K562 (cell line): ENCODE data around the gene SSU72. TPM values are rescaled to one million over a fixed set of nuclear protein-coding genes. Genes with fewer than 3 reads are reported as not detected.

Experiments used
- ATAC-seq: fragments of 200-7000 bp; cut with Tn5 transposase; 3 replicates; pipeline ENCODE4 v1.9.1; 2020; ENCODE audit warnings: moderate library complexity
- BruUV-seq: library from RNA; stranded (reverse); fragments of 400-500 nt; replicated peaks from 2 replicates; lab custom pipeline; 2021; lab: Mats Ljungman, UMichigan
- CTCF ChIA-PET: fragments of 300-600 bp; formaldehyde crosslinking; extraction: SDS; loops from one replicate; lab custom pipeline; 2021; ENCODE audit warnings: low intra/inter-chr PET ratio; lab: Yijun Ruan, JAX
- POLR2A ChIA-PET: fragments of 300-600, 350-650 bp; sonication (Branson Sonifier 250); formaldehyde crosslinking; extraction: SDS; loops from one replicate; lab custom pipeline; 2021; ENCODE audit warnings: antibody characterized with exemption, inconsistent platforms; lab: Yijun Ruan, JAX
- DNase-seq, 4 experiments: peaks; one replicate each; pipeline versions ENCODE4 v3.0.0 to v3.0.0-alpha.2; 2011 to 2018; ENCODE audit warnings: low spot score in 3 of 4, mixed read lengths in 3 of 4; ENCODE audit errors: extremely low read depth in 1 of 4
- FAIRE-seq: peaks from 2 replicates; lab custom pipeline; 2011; peaks lifted over from hg19 to GRCh38; lab: Jason Lieb, UNC
- H2AFZ ChIP-seq: 2 replicates; pipeline ENCODE4 v1.6.0; 2011; ENCODE audit warnings: low read depth, low read length, control low read depth, inconsistent platforms
- H3K27ac ChIP-seq: fragments of 200-600 bp; 3 replicates; pipeline ENCODE4 v1.8.0; 2011; ENCODE audit warnings: low read depth, mild to moderate bottlenecking, control low read depth, inconsistent platforms, low read length, moderate library complexity, mixed read lengths; ENCODE audit errors: extremely low read depth
- H3K27me3 ChIP-seq, 2 experiments: fragments of 300-600 bp in 1 of 2; 2 replicates in 1 of 2; 3 replicates in 1 of 2; pipeline versions ENCODE4 v1.6.0 to v1.8.0; 2011; ENCODE audit warnings: inconsistent platforms in 2 of 2, low read length in 2 of 2, mild to moderate bottlenecking in 1 of 2, mixed read lengths in 1 of 2, moderate library complexity in 1 of 2; ENCODE audit not compliant: control insufficient read depth in 2 of 2, insufficient read depth in 2 of 2
- H3K36me3 ChIP-seq: fragments of 300-600 bp; 3 replicates; pipeline ENCODE4 v1.8.0; 2011; ENCODE audit warnings: mild to moderate bottlenecking, low read length, inconsistent platforms; ENCODE audit not compliant: control insufficient read depth, insufficient read depth
- H3K4me1 ChIP-seq, 2 experiments: fragments of 200-600 bp in 1 of 2; replicated peaks in 1 of 2; 2 replicates in 1 of 2; 3 replicates in 1 of 2; pipeline versions ENCODE4 v1.5.1 to v1.8.0; 2011; ENCODE audit warnings: inconsistent platforms in 2 of 2, low read length in 2 of 2, mild to moderate bottlenecking in 1 of 2, mixed read lengths in 1 of 2, moderate library complexity in 1 of 2; ENCODE audit not compliant: control insufficient read depth in 2 of 2, insufficient read depth in 2 of 2
- H3K4me2 ChIP-seq: 2 replicates; pipeline ENCODE4 v1.6.1; 2011; ENCODE audit warnings: low read length, control low read depth, inconsistent platforms, mixed read lengths; ENCODE audit not compliant: insufficient read depth
- H3K4me3 ChIP-seq: fragments of 200-600 bp; sonication (generic), shearing (Covaris generic); 2 replicates; pipeline ENCODE4 v1.5.1; 2016; ENCODE audit warnings: control low read depth, inconsistent platforms
- H3K79me2 ChIP-seq: fragments of 200-600 bp; 3 replicates; pipeline ENCODE4 v1.8.0; 2011; ENCODE audit warnings: low read length, inconsistent platforms; ENCODE audit not compliant: control insufficient read depth, insufficient read depth
- H3K9ac ChIP-seq, 2 experiments: 2 replicates each; pipeline versions ENCODE4 v1.6.0 to v1.6.1; 2011; ENCODE audit warnings: low read depth in 2 of 2, low read length in 2 of 2, control low read depth in 1 of 2, inconsistent platforms in 1 of 2, mild to moderate bottlenecking in 1 of 2, mixed read lengths in 1 of 2; ENCODE audit not compliant: insufficient read depth in 1 of 2
- H3K9me1 ChIP-seq: one replicate; pipeline ENCODE4 v1.6.0; 2011; ENCODE audit warnings: inconsistent platforms, mild to moderate bottlenecking, low read length, moderate library complexity; ENCODE audit not compliant: control insufficient read depth, insufficient read depth
- H3K9me3 ChIP-seq: replicated peaks from 2 replicates; pipeline ENCODE4 v1.5.1; 2011; ENCODE audit warnings: low read depth, low read length, inconsistent platforms; ENCODE audit not compliant: control insufficient read depth, insufficient read depth
- H4K20me1 ChIP-seq: replicated peaks from 2 replicates; pipeline ENCODE4 v1.6.1; 2011; ENCODE audit warnings: low read length, inconsistent platforms, mixed read lengths; ENCODE audit not compliant: control insufficient read depth, insufficient read depth
- CREM ChIP-seq: IDR thresholded peaks from 2 replicates; pipeline ENCODE4 v1.6.1; 2014; ENCODE audit warnings: antibody characterized with exemption, low read depth
- E4F1 ChIP-seq: fragments of 250-450 bp; sonication (Bioruptor Pico); IDR thresholded peaks from 2 replicates; pipeline ENCODE4 v1.5.0; 2021; ENCODE audit warnings: mild to moderate bottlenecking, borderline replicate concordance
- ETV6 ChIP-seq, 3 experiments: fragments of 150-350 bp in 1 of 3; sonication (generic) in 1 of 3; formaldehyde crosslinking in 1 of 3; IDR thresholded peaks; 2 replicates each; pipeline versions ENCODE4 v1.6.1 to v1.8.0; 2014 to 2022; ENCODE audit warnings: borderline replicate concordance in 2 of 3, low read depth in 2 of 3, antibody characterized with exemption in 1 of 3, low read length in 1 of 3, mild to moderate bottlenecking in 1 of 3, missing genetic modification reagents in 1 of 3
- MXI1 ChIP-seq: IDR thresholded peaks from 2 replicates; pipeline ENCODE4 v1.6.1; 2011; ENCODE audit warnings: low read depth, mild to moderate bottlenecking, improper control_type of control experiment, low read length
- NKRF ChIP-seq: fragments of 450-650 bp; IDR thresholded peaks from 2 replicates; pipeline ENCODE4 v1.6.1; 2016; ENCODE audit warnings: borderline replicate concordance
- NR2C2 ChIP-seq, 2 experiments: fragments of 200-800 bp in 1 of 2; sonication (Bioruptor generic) in 1 of 2; sonication (generic) in 1 of 2; formaldehyde crosslinking in 1 of 2; IDR thresholded peaks; 2 replicates each; pipeline versions ENCODE4 v1.6.1 to v1.8.0; 2016 to 2022; ENCODE audit warnings: mild to moderate bottlenecking in 1 of 2, missing compliant biosample characterization in 1 of 2, missing genetic modification characterization in 1 of 2, missing genetic modification reagents in 1 of 2
- NR2F6 ChIP-seq: fragments of 450-650 bp; formaldehyde crosslinking; IDR thresholded peaks from 2 replicates; pipeline ENCODE4 v1.4.0; 2020; ENCODE audit warnings: mild to moderate bottlenecking
- PREB ChIP-seq: sonication (generic); formaldehyde crosslinking; IDR thresholded peaks from 2 replicates; pipeline ENCODE4 v1.8.1; 2023; ENCODE audit warnings: mild to moderate bottlenecking, missing genetic modification reagents
- RHOXF2B ChIP-seq: fragments of 250-450 bp; sonication (Bioruptor Pico); conservative IDR thresholded peaks from 2 replicates; pipeline ENCODE4 v1.5.1; 2021
- SIRT6 ChIP-seq: IDR thresholded peaks from one replicate; pipeline ENCODE4 v1.6.1; 2012; ENCODE audit warnings: low read depth, mild to moderate bottlenecking, control low read depth, inconsistent platforms, low read length, moderate library complexity
- SMAD1 ChIP-seq: fragments of 150-350 bp; IDR thresholded peaks from 2 replicates; pipeline ENCODE4 v1.6.1; 2014; ENCODE audit warnings: low read length, low read depth; ENCODE audit not compliant: partially characterized antibody
- SRSF9 ChIP-seq: fragments of 200-400 bp; formaldehyde crosslinking; IDR thresholded peaks from 2 replicates; pipeline ENCODE4 v1.6.1; 2017; ENCODE audit warnings: low read depth, low read length, borderline replicate concordance
- XRCC3 ChIP-seq: fragments of 450-650 bp; IDR thresholded peaks from 2 replicates; pipeline ENCODE4 v1.6.1; 2017; ENCODE audit warnings: mild to moderate bottlenecking, moderate library complexity
- ZNF282 ChIP-seq: sonication (generic); formaldehyde crosslinking; IDR thresholded peaks from 2 replicates; pipeline ENCODE4 v1.8.1; 2023; ENCODE audit warnings: missing genetic modification reagents
- WGBS: fragments of 100-300 bp; shearing (Covaris generic); methylation state at CpG from one replicate; pipeline ENCODE4 v1.1.6; 2016; ENCODE audit warnings: low coverage, mixed read lengths; ENCODE audit not compliant: insufficient coverage; ENCODE audit errors: missing lambda C conversion rate; 5-methylcytosine and 5-hydroxymethylcytosine counted together
- in situ Hi-C: fragments of 300-500 bp; cut with MboI; formaldehyde crosslinking; loops from 4 replicates; pipeline ENCODE4 v1.15.0; 2018; ENCODE audit warnings: inconsistent platforms, mixed read lengths
- intact Hi-C: fragments of 100-400 bp; cut with micrococcal nuclease; formaldehyde crosslinking; loops from 2 replicates; pipeline ENCODE4 v1.14.2; 2022
- polyA plus RNA-seq, 8 experiments: library from polyadenylated mRNA; depleted of rRNA in 4 of 8; stranded (reverse) in 5 of 8; unstranded in 3 of 8; fragments of >200 nt; fragmentation: Nextera tagmentation in 2 of 8; fragmentation: Illumina TruSeq in 1 of 8; extraction: Ambion mirVana in 2 of 8; extraction: Trizol in 1 of 8; gene quantifications; 2 replicates each; pipeline versions ENCODE4 v1.2.1 to v1.2.3, GENCODE V29; 2011 to 2014; ENCODE audit warnings: inconsistent platforms in 1 of 8, missing spikeins in 1 of 8
- total RNA-seq, 7 experiments: library from RNA; depleted of rRNA in 6 of 7; stranded (reverse); fragments of >200 nt in 6 of 7; fragmentation: Illumina TruSeq in 2 of 7; extraction: Trizol in 2 of 7; gene quantifications; 2 replicates each; pipeline versions ENCODE4 v1.2.1 to v1.2.3, GENCODE V29; 2011 to 2021; ENCODE audit warnings: low replicate concordance in 1 of 7

The SSU72 gene
- total and polyA plus RNA-seq, 9 of the 15 experiments (the other 6 are each of a cell fraction or from before 2014, with no cell fraction given), result 70.8 to 201 (median 94.6) TPM

DNA sequence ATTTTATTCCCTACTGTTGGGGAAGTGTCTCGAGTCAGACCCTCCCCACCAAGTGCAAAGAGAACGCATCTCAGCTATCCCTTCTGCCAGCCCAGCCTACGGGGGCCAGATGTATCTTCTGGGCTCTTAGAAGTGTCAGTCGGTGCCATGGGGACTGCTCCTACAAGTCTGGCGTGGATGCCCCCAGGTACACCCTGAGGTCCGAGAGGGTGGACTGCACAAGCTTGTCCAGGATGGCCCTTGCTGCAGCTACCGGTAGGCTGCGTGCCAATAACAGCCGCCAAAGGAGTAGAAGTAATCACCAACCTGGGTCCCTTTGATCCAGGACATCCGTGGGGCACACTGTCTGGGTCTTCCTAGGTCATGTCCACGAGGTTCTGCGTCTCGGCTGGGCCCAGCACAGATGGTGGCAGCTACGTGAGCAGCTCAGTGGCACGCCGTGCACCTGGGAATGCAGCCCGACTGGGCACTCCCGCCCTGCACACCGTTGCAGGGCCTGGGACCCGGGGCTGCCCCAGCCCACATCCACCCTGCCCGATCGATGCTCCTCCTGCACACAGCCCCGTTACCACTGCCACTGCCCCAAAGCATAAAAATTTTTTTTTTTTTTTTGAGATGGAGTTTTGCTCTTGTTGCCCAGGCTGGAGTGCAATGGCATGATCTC lies 8.8 kb upstream of the SSU72 start:
- Histone ChIP-seq H3K79me2 (no peaks in the 10 kb centered on the region), H3K27me3 (peaks cover 11 to 22% of the 10 kb centered on the region in 2 experiments; a peak in 4 of 5 replicates), H3K36me3 (no peaks in the 10 kb centered on the region), H3K27ac (no peak overlapping the region), H4K20me1 (no peaks in the 10 kb centered on the region), H3K9me3 (no peaks in the 10 kb centered on the region), H3K9me1 (no peaks in the 10 kb centered on the region), H3K9ac (0 out of 4 replicates have a peak overlapping the region, but pooled peaks of 1 of the 2 experiments have one; percentile 75), H3K4me1 (peaks cover 4 to 18% of the 10 kb centered on the region in 2 experiments; a peak in 4 of 5 replicates), H2AFZ (no peak overlapping the region), H3K4me2 (0 out of 2 replicates have a peak overlapping the region, but pooled peaks have one; percentile 6), H3K4me3 (no peak overlapping the region)
- no peak for ATAC-seq
- CTCF ChIA-PET, result no interaction called here
- in situ Hi-C loops (no loop called here), intact Hi-C loops (no loop called here)
- FAIRE-seq, result no peak
- no peak for DNase-seq
- TF ChIP-seq CREM, result no peak
- TF ChIP-seq E4F1 (CRISPR knock-in tag), result no peak
- no peak for TF ChIP-seq PREB (CRISPR knock-in tag)
- TF ChIP-seq NKRF, result no peak
- no peak for TF ChIP-seq SMAD1
- TF ChIP-seq NR2C2 (CRISPR knock-in tag; IDR thresholded peaks at IDR 0.05), result no peak
- TF ChIP-seq NR2C2 (tag; IDR thresholded peaks at IDR 0.05), result no peak
- no peak for TF ChIP-seq NR2F6 (CRISPR knock-in tag)
- no peak for TF ChIP-seq ZNF282 (CRISPR knock-in tag)
- no peak for TF ChIP-seq ETV6 (IDR thresholded peaks at IDR 0.05; ENCODE audit: borderline replicate concordance in 1 of 2, low read depth in 2 of 2, low read length in 1 of 2)
- no peak for TF ChIP-seq ETV6 (CRISPR knock-in tag; IDR thresholded peaks at IDR 0.05; ENCODE audit: borderline replicate concordance)
- no peak for TF ChIP-seq RHOXF2B (CRISPR knock-in tag)
- no peak for TF ChIP-seq MXI1
- TF ChIP-seq XRCC3, result no peak
- no peak for TF ChIP-seq SIRT6
- no peak for TF ChIP-seq SRSF9
- BruUV-seq, result no TSS peak
- 17% methylated on average over 23 of the region's 23 CpGs for WGBS
- POLR2A ChIA-PET, result interaction anchor here (0.6 to 0.9 kb wide), 4 partner anchors 10 to 95 kb away, joined by 3 to 4 read pairs (median 3); no protein-coding TSS in a partner anchor
